Activated CD4-positive, alpha-beta T cell treated with anti-CD3 and anti-CD28 coated beads for 48 hours (primary cell): ENCODE measurements around the gene BRD2.

ENCODE experiments used
- DNase-seq: peaks from one replicate; pipeline ENCODE4 v3.0.0-alpha.2; 2020

Gene BRD2

GRCh38 chr6:32973144-32974015, 5.0 kb downstream of the BRD2 start:
- peak; percentile 62 for DNase-seq

- DNase-seq: no peak
Observed at GRCh38 chr6:32974016-32974333, 5.6 kb downstream of the BRD2 start.

GRCh38 chr6:32974541-32975308, 6.3 kb downstream of the BRD2 start:
- DNase-seq: no peak

DNA sequence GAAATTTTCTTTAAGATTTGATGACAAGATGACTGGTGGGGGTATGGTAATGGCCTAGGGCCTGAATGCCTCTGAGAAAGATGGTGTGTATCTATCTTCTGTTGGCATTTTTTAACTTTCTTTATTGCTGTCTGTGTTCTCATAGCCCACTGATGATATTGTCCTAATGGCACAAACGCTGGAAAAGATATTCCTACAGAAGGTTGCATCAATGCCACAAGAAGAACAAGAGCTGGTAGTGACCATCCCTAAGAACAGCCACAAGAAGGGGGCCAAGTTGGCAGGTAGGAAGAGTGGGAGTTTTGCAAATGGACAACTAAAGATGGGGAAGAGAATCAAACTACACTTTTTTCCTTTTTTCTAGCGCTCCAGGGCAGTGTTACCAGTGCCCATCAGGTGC, 7.5 kb downstream of the BRD2 start:
- no peak for DNase-seq

GRCh38 chr6:32976334-32977069, 8.1 kb downstream of the BRD2 start:
- DNase-seq: no peak

DNA sequence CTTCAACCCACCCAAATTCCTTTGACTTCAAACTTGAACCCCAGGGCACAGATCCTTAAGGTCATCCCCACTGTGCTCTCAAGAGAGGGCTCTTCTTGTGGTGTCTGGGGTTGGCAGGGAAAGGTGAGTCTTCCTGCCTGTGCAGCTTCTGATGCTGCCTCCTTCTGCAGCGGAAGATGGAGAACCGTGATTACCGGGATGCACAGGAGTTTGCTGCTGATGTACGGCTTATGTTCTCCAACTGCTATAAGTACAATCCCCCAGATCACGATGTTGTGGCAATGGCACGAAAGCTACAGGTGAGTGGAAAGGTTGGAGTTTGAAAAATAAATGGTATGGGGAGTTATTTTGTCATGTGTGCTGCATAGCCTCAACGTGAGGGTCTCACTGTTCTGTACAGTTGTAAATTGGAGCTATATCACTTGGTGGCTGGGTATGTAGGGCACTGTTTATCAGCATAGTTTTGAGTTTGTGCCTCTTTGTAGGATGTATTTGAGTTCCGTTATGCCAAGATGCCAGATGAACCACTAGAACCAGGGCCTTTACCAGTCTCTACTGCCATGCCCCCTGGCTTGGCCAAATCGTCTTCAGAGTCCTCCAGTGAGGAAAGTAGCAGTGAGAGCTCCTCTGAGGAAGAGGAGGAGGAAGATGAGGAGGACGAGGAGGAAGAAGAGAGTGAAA, 9.0 kb downstream of the BRD2 start:
- DNase-seq: no peak

GRCh38 chr6:32977953-32978324, 9.5 kb downstream of the BRD2 start:
- DNase-seq: no peak

- no peak for DNase-seq
Observed at GRCh38 chr6:32979720-32980487, 11.5 kb downstream of the BRD2 start.

DNA sequence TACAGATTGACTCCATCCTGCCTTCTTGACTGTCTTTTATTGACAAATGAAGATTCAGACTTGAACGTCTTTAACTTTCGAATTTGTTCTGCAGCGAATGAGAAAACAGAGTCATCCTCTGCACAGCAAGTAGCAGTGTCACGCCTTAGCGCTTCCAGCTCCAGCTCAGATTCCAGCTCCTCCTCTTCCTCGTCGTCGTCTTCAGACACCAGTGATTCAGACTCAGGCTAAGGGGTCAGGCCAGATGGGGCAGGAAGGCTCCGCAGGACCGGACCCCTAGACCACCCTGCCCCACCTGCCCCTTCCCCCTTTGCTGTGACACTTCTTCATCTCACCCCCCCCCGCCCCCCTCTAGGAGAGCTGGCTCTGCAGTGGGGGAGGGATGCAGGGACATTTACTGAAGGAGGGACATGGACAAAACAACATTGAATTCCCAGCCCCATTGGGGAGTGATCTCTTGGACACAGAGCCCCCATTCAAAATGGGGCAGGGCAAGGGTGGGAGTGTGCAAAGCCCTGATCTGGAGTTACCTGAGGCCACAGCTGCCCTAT, 12.2 kb downstream of the BRD2 start:
- no peak for DNase-seq

GRCh38 chr6:32982084-32982701, 13.8 kb downstream of the BRD2 start:
- DNase-seq: no peak

GRCh38 chr6:32982702-32983492, 14.5 kb downstream of the BRD2 start:
- no peak for DNase-seq

DNA sequence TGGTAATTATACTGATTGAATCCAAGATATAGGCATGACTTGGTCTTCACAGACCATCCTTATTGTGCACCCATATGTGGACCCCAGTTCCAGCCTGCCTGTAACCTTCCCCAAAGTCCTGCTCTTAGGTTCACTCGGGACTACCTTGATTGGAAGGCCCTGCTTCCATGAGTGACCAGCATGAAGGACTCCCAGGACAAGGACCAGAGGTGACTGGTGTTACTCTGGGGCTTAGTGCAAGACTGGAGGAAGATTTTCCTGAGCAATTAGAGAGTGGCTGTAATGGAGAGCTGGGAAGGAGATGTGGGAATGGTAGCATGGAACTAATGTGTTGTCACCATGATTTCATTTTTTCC, 15.1 kb downstream of the BRD2 start:
- DNase-seq: no peak

DNA sequence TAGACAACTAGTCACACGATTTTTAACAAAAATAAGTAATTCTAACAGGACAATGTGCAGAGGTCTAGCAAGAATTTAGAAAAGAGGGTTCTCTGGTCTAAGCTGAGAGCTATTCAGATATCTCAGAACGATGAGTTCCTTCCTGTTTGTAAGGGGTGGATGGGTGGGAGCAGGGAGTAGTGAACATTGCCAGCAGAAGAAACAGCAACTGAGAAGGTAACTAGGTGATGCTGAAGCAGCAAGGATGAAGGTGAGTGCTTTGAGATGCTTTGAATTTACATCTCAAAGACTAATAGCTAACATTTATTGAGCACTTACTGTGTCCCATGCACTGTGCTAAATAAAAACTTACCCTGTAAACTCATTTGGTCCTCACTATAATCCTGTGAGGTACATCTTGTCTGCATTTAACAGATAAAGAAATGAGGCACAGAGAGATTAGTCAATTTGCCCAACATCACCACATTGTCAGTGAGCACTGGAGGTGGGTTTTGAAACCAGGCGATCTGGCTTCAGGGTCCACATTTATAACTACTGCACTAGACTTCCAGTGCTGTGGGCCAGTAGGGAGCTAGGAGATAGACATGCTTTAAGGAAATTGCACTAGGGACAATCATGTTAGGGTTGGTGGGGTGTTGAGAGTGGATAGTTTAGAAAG, 15.7 kb downstream of the BRD2 start:
- DNase-seq: no peak

GRCh38 chr6:32984622-32985389, 16.4 kb downstream of the BRD2 start:
- peak; percentile 93 for DNase-seq

GRCh38 chr6:32989368-32989767, 21.0 kb downstream of the BRD2 start:
- DNase-seq: no peak

DNA sequence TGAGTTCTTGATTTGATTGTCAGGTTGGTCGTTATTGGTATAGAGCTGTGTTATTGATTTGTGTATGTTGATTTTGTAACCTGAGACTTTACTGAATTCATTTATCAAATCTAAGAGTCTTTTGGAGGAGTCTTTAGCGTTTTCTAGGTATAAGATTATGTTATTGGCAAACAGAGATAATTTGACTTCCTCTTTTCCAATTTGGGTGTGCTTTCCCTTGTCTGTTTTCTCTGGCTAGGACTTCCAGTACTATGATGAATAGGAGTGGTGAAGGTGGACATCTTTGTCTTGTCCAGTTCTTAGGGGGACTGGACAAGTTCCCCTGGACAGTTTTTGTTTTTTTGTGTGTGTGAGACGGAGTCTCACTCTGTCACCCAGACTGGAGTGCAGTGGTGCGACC, 23.6 kb downstream of the BRD2 start:
- DNase-seq: no peak

DNA sequence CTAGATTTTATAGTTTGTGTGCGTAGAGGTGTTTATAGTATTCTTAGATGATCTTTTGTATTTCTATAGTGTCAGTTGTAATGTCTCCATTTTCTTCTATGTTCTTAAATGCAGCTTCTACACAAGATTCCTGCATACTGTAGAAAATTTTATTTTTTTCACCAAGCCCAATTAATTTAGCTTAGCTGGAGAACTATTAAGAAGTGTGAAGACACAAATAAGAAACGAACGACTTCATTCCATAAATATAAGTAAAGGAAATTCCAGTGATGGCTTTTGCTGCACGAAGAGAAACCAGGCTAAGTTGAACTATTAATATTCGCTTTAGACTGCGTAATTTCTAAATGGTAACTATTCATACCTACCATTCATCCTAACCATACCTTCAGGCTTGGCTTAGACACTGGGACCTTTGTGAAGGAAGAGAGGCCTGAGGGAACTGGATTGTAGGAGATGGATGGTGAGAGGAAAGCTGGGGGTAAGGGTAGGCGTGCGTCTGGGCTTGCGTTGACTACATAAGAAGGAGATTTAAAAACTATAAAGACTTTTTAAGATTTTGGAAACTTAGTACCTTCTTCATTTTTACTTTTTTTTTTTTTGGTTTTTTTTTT, 25.1 kb downstream of the BRD2 start:
- DNase-seq: no peak

GRCh38 chr6:32995448-32995847, 27.1 kb downstream of the BRD2 start:
- no peak for DNase-seq

DNA sequence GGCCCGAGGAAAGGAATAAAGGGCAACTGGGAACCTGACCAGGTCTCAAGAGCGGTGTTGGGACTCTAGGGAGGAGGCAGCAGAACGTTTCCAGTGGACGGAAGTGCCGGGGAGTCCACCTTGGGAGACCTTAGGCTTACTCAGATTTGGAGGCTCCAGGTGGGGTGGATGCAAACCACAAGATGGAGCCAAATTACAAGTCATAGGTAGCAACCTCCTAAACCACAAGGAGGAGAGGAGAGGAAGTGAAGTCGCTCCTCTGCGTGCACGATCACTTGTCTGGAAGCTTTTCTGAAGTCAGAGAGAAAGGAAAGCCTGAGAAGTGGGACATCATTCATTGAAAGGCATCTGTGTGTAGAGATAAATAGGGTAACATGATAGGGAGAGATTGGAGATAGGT, 31.7 kb downstream of the BRD2 start:
- DNase-seq: no peak
